NCI-H1694 treated with DMSO at 0.1 percent for 48 hours (cell line): ENCODE measurements around the gene VAV2.
"Not testable (repeated sequence)": the region's sequence is repeated elsewhere in the genome, so short reads cannot be mapped to it uniquely, and the experiment has no call there.

Experiments used
- DNase-seq: peaks from one replicate; lab custom pipeline; 2025; lab: John Stamatoyannopoulos, UW

The VAV2 gene

DNA sequence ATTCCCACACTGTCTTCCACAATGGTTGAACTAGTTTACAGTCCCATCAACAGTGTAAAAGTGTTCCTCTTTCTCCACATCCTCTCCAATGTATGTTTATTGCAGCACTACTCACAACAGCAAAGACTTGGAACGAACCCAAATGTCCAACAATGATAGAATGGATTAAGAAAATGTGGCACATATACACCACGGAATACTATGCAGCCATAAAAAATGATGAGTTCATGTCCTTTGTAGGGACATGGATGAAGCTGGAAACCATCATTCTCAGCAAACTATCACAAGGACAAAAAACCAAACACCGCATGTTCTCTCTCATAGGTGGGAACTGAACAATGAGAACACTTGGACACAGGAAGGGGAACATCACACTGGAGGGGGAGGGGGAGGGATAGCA, 225.9 kb downstream of the VAV2 start:
- DNase-seq: not testable (repeated sequence)

GRCh38 chr9:133763272-133764183, 228.6 kb downstream of the VAV2 start:
- no peak for DNase-seq

DNA sequence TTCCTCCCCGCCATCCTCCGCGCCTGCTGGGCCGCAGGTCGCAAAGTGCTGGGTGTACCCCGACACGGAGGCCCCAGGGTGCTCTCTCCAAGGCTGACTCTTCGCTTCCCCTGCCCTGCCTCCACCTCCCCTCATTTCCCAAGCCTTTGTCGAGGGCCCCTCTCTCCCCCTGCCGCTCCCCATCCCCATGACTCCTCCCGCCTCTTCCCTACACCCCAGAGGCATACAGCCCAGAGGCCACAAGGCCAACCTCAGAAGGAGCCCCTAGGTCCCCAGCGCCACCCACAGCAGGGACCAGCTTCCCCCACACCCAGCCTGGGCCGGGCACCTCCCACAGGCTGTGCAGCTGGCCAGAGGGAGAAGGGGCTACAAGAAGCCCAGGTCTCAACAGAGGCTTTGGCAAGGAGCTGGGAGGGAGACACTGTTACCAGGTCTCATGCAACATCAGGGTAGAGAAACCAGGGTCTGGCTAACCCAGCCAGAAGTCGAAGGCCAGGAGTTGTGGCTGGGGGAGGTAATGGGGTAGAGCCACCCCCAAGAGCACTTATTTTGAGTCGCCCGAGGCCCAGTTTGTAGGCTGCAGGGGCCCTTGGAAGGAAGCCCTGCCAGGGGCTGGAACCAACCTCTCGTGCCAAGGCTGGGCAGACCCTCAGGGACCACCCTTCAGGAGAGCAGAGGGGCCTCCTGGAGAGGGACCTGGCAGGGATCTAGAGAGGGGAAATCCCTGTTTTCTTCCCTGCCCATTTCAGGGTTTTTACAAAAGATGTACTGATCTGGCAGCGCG, 229.4 kb downstream of the VAV2 start:
- no peak for DNase-seq

GRCh38 chr9:133761641-133762248, 230.4 kb downstream of the VAV2 start:
- DNase-seq: no peak

- DNase-seq: no peak
Observed at GRCh38 chr9:133760713-133761290, 231.3 kb downstream of the VAV2 start.

- no peak for DNase-seq
Observed at GRCh38 chr9:133759946-133760345, 232.2 kb downstream of the VAV2 start.

- DNase-seq: no peak
Observed at GRCh38 chr9:133759146-133759900, 232.8 kb downstream of the VAV2 start.

- DNase-seq: no peak
Observed at GRCh38 chr9:133758228-133758627, 233.9 kb downstream of the VAV2 start.

DNA sequence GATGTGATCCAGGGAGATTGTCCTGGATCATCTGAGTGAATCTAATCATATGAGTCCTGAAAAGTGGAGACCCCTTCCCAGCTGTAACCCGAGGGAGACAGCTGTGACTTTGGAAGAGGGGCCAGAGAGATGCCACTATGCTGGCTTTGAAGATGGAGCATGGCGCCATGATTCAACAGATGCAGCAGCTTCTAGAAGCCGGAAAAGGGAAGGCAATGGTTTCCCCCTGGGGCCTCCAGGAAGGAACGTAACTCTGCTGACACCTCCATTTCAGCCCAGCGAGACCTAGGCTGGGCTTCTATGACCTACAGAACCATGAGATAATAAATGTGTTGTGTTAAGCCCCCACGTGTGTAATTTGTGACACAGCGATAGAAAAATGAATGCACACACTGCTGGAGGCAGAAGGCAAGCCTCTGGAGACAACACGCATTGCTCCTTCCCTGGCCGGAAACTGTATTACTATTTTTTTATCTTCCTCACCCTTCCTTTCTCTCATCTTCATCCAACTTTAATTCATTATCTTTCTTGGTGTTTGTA, 237.4 kb downstream of the VAV2 start:
- no peak for DNase-seq

DNA sequence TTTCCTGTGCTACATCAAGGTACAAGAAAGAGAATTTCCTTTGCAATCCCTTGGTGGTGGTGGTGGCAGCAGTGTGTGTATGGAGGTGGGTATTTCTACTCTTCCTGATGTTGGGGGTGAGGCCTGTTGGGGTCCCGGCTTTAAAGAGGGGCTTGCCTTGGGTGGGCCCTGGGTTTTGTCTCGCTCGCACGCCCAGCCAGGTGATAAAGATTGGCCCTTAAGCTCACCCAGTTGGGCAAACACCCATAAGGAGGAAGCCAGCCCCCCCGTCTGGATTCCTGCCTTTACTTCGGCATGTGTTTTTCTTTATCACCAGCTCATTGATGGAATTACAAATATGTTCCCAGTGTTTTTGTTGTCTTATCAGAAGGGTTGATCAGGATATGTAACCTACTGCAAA, 237.9 kb downstream of the VAV2 start:
- DNase-seq: no peak

DNA sequence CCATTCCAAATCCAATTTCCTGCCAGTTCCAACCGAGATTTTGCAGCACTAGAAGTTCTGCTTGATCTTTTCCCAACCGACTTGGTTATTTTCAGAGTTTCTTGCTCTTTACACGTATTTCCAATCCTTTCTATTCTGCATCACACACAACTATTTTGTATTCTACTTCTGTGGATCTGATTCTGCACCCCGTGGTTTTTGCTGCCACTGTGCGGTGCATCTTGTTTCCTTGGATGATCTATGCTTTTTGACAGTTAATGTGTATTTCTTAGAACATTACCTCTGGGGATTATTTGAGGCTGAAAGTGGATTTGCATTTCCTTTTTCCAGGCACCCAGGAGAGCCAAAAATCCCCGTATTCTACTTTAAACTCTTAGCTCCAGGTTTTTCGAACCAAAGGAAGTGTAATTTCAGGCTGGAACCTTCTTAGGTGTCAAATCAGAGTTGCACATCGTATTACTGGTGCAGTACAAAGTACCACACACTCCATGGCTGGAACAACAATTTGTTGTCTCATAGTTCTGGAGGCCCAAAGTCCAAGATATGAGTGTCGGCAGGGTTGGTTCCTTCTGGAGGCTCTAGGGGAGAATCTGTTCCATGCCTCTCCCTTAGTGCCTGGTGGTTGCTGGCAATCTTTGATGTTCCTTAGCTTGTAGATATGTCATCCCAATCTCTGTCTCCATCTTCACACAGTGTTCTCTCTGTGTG, 239.2 kb downstream of the VAV2 start:
- no peak for DNase-seq

DNA sequence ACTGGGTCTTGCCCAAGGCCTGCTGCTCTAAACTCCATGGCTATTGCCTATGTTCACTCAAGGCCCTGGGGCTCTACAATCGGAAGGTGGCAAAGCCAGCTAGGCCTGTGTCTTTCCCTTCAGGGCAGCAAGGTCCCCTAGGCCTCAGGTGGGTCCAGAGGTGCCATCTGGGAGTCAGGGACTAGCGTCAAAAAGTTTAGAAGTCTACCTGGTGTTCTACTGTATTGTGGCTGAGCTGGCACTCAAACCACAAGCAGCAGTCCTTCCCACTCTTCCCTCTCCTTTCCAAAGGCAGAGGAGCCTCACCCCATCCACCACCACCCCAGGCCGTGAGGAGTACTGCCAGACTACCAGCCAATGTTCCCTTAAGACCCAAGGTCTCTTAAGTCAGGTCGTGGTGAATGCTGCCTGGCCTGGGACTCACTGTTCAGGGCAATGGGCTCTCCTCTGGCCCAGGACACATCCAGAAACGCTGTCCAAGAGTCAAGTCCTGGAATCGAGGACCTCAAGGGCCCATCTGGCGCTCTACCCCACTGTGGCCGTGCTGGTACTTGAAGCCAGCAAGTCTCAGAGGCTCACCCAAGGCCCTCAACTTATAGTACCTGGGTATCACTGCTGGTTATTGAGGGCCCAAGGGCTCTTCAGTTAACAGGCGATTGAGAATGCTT, 241.0 kb downstream of the VAV2 start:
- DNase-seq: no peak

DNA sequence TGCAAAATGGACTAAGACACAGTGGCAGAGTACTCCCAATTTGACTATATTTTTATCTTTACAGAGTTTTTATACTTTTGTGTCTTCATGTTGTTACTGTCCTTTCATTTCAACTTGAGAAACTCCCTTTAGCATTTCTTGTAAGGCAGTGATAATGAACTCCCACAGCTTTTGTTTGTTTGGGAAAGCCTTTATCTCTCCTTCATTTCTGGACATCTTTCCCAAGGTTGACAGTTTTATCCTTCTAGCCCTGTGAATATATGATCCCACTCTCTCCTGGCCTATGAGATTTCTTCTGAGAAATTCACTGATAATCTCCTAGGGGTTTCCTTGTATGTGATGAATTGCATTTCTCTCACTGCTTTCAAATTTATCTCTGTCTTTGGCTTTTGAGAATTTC, 244.8 kb downstream of the VAV2 start:
- no peak for DNase-seq

DNA sequence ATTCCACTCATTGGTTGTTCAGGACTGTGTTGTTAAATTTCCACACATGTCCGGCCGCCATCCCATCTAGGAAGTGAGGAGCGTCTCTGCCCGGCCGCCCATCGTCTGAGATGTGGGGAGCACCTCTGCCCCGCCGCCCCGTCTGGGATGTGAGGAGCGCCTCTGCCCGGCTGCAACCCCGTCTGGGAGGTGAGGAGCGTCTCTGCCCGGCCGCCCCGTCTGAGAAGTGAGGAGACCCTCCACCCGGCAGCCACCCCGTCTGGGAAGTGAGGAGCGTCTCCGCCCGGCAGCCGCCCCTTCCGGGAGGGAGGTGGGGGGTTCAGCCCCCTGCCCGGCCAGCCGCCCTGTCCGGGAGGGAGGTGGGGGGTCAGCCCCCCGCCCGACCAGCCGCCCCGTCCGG, 247.6 kb downstream of the VAV2 start:
- DNase-seq: not testable (repeated sequence)

DNA sequence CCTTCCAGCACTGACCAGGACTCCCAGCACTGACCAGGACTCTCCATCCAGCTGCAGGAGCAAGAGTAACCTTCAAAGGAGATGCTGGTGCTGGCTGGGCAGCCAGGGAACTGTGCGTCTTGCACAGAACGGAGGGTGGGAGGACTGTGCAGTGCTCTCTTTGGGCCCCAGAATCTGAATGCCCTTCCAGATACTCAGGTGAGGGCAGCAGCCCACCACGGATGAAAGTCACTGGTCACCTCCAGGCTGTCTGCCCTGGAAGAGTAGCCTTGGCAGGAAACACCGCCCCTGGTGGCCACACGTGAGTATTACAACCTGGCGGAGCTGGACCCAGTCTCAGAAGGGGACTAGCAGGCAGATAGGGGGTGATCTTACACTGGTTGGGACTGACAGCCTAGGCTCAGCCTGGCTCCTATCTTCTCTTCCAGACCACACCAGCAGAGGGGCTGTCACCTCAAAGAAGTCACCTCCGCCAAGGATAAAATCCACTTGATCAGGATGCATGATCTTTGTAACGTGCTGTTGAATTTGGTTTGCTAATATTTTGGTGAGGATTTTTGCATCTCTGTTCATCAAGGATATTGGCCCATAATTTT, 249.2 kb downstream of the VAV2 start:
- peak; percentile 84 for DNase-seq

DNA sequence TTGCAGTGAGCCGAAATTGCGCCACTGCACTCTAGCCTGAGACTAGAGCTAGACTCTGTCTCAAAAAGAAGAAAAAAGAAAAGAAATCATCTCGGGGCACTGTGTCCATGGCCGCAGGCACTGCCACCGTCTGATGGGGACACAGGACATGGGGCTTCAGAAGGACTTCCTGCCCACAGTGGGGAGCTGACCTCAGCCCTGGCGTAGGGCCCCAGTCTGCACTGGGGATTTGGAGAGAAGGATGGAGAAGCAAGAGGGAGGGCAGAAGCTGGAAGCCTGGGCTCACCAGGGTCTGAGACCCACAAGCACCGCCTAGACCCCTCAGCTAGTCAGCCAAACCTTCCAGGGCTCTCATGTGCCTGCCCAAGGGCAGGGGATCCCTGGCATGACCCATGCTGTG, 249.9 kb downstream of the VAV2 start:
- DNase-seq: no peak

- DNase-seq: no peak
Observed at GRCh38 chr9:133741716-133742115, 250.4 kb downstream of the VAV2 start.

DNA sequence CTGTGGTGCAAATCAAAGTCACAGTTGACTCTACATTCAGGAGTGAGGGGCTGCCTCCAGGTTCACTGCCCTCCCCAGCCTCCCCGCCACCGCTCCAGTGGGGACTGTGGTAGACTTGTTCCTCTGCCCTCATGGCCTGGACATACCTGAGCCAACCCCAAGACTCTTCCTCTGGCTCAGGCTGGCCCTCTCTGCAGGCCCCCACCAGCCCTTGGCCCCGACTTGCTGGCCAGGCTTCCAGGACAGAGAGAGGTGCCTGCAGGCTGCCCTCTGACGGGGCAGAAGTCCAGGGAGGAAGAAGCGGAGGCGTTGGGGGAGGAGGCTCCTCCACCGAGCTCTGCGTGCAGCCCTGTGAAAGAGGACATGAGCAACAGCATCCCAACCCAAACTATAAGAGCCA, 251.2 kb downstream of the VAV2 start:
- no peak for DNase-seq

DNA sequence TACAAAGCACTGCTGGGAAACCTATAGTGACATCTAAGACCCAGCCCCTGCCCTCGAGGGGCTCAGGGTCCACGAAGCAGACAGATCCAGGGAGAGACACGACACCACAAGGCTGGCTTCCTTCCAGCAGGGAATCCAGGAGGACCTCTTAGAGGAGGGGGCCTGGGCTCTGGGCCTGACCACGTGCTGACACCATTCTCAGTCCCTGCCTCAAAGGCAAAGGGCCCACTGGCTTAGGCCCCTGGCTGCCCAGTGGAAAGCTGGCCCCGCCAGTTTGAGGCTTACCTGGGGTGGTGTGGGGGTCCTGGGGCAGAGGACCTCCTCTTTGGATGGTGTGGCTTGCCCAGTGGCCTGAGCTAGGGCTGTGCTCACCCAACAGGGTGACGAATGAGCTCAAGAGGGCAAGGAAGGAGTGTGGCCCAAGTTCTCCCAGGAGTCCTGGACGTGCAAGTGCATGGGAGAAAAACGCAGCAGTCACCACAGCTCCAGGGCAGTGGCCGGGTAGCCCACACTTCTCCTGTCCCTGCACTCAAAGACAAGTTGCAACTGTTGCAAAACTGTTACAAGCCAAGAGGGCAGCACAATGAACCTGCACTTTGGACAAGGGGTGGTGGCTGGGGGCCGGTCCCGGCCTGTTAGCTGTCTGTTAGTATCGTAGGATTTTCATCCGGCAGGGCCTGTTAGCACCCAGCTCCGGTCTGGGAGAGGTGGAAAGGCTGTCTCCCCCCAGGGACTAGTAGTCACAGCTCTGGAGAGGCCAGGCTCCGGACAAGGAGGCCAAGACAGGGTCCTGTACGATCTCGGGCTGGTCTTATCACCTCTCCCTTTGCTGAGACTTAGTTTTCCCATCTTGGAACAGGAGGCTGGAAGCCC, 252.5 kb downstream of the VAV2 start:
- no peak for DNase-seq
